Astrocyte (in vitro differentiated cells and primary cell): ENCODE measurements around the gene PIM3.

Source experiments
- EZH2 ChIP-seq: IDR thresholded peaks from 2 replicates; pipeline ENCODE4 v1.6.1; 2012; ENCODE audit warnings: mild to moderate bottlenecking, low read length, inconsistent platforms; ENCODE audit not compliant: insufficient read depth
- TF ChIP-seq, protein P1 (sequence below): IDR thresholded peaks from 2 replicates; pipeline ENCODE4 v1.5.1; 2011; ENCODE audit warnings: low read depth, mild to moderate bottlenecking, inconsistent platforms, low read length, moderate library complexity; ENCODE audit not compliant: insufficient read depth

DNA sequence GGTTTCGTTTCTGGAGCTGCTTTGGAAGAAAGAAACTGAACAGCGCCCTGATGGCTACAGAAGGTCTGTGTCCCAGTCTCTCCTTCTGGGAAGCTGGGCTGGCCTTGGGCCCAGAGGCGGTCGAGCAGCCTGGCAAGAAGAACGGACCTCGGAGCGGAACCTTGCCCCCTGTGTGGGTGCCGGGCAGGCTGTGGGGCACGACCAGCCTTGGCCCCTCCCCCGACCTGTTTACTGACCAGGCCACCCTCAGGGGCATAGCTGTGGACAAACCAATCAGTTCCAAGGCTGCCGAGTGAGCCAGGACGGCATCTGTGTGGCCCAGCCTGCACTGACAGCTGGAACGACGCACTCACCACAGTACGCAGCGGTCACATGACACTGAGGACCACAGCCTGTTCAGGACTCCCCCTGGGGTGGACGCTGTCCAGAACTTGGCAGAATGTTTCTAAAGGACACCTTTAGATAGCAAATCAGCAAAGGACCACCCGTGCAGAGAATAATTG lies 7.2 kb downstream of the PIM3 start:
- TF ChIP-seq, protein P1, sequence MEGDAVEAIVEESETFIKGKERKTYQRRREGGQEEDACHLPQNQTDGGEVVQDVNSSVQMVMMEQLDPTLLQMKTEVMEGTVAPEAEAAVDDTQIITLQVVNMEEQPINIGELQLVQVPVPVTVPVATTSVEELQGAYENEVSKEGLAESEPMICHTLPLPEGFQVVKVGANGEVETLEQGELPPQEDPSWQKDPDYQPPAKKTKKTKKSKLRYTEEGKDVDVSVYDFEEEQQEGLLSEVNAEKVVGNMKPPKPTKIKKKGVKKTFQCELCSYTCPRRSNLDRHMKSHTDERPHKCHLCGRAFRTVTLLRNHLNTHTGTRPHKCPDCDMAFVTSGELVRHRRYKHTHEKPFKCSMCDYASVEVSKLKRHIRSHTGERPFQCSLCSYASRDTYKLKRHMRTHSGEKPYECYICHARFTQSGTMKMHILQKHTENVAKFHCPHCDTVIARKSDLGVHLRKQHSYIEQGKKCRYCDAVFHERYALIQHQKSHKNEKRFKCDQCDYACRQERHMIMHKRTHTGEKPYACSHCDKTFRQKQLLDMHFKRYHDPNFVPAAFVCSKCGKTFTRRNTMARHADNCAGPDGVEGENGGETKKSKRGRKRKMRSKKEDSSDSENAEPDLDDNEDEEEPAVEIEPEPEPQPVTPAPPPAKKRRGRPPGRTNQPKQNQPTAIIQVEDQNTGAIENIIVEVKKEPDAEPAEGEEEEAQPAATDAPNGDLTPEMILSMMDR: no peak
- no peak for TF ChIP-seq EZH2
